Endothelial cell of umbilical vein (primary cell): Measurements from ENCODE around the gene TTC23L. TPM values are rescaled to one million over a fixed set of nuclear protein-coding genes. Genes with fewer than 3 reads are reported as not detected.
A peak's percentile ranks its signal among the peaks of the same experiment; 100 is the strongest.

Source experiments
- BruUV-seq: library from RNA; stranded (reverse); fragments of 400-500 nt; replicated peaks from 2 replicates; lab custom pipeline; 2021; lab: Mats Ljungman, UMichigan
- CTCF ChIA-PET: fragments of 300-600, 350-600 bp; sonication (Branson Sonifier 250); formaldehyde crosslinking; loops from one replicate; lab custom pipeline; 2021; ENCODE audit warnings: antibody characterized with exemption, inconsistent platforms; lab: Charles Lee
- POLR2A ChIA-PET: fragments of 300-600, 350-600 bp; sonication (Branson Sonifier 250); formaldehyde crosslinking; loops from one replicate; lab custom pipeline; 2021; ENCODE audit warnings: antibody characterized with exemption, inconsistent platforms; lab: Charles Lee
- DNase-seq: peaks from one replicate; pipeline ENCODE4 v3.0.0-alpha.2; 2011; ENCODE audit warnings: low read depth, low spot score
- FAIRE-seq: peaks from 2 replicates; lab custom pipeline; 2011; peaks lifted over from hg19 to GRCh38; lab: Jason Lieb, UNC
- H2AFZ ChIP-seq: 2 replicates; pipeline ENCODE4 v1.6.0; 2012; ENCODE audit warnings: low read depth, low read length, control low read depth, inconsistent platforms
- H3K27ac ChIP-seq: 2 replicates; pipeline ENCODE4 v1.5.1; 2011; ENCODE audit warnings: low read depth, mild to moderate bottlenecking, control low read depth, low read length, moderate library complexity; ENCODE audit not compliant: insufficient read depth
- H3K27me3 ChIP-seq, 2 experiments: 2 replicates each; pipeline versions ENCODE4 v1.6.0 to v1.6.1; 2011; ENCODE audit warnings: low read length in 2 of 2, mixed read lengths in 1 of 2; ENCODE audit not compliant: control insufficient read depth in 2 of 2, insufficient read depth in 2 of 2
- H3K36me3 ChIP-seq, 2 experiments: 2 replicates in 1 of 2; 3 replicates in 1 of 2; pipeline ENCODE4 v1.5.1; 2011; ENCODE audit warnings: low read length in 2 of 2, mild to moderate bottlenecking in 1 of 2, moderate library complexity in 1 of 2; ENCODE audit not compliant: control insufficient read depth in 2 of 2, insufficient read depth in 2 of 2; ENCODE audit errors: extremely low read depth in 1 of 2
- H3K4me1 ChIP-seq: 3 replicates; pipeline ENCODE4 v1.5.1; 2011; ENCODE audit warnings: mild to moderate bottlenecking, low read length; ENCODE audit not compliant: control insufficient read depth, insufficient read depth; ENCODE audit errors: extremely low read depth
- H3K4me2 ChIP-seq: 2 replicates; pipeline ENCODE4 v1.6.1; 2011; ENCODE audit warnings: low read length, control low read depth, mixed read lengths; ENCODE audit not compliant: insufficient read depth
- H3K4me3 ChIP-seq, 3 experiments: fragments of 200-600 bp in 1 of 3; sonication (generic), shearing (Covaris generic) in 1 of 3; replicated peaks in 1 of 3; 2 replicates each; pipeline ENCODE4 v1.5.1; 2011 to 2016; ENCODE audit warnings: control low read depth in 3 of 3, low read length in 3 of 3, mild to moderate bottlenecking in 2 of 3, inconsistent platforms in 1 of 3, low read depth in 1 of 3, moderate library complexity in 1 of 3; ENCODE audit not compliant: insufficient read depth in 1 of 3
- H3K79me2 ChIP-seq: 2 replicates; pipeline ENCODE4 v1.6.0; 2012; ENCODE audit warnings: low read length, inconsistent platforms; ENCODE audit not compliant: control insufficient read depth, insufficient read depth
- H3K9ac ChIP-seq: replicated peaks from 2 replicates; pipeline ENCODE3; 2011; ENCODE audit warnings: low read length, control low read depth; ENCODE audit not compliant: insufficient read depth; ENCODE audit errors: extremely low read depth
- H3K9me1 ChIP-seq: replicated peaks from 3 replicates; pipeline ENCODE4 v1.6.0; 2011; ENCODE audit warnings: mild to moderate bottlenecking, low read length; ENCODE audit not compliant: control insufficient read depth, insufficient read depth; ENCODE audit errors: extremely low read depth
- H3K9me3 ChIP-seq: replicated peaks from 2 replicates; pipeline ENCODE4 v1.5.1; 2012; ENCODE audit warnings: low read length, inconsistent platforms; ENCODE audit not compliant: control insufficient read depth, insufficient read depth
- H4K20me1 ChIP-seq: replicated peaks from 2 replicates; pipeline ENCODE3; 2011; ENCODE audit warnings: mild to moderate bottlenecking, low read length; ENCODE audit not compliant: control insufficient read depth, insufficient read depth; ENCODE audit errors: extremely low read depth
- EZH2 ChIP-seq: IDR thresholded peaks from 2 replicates; pipeline ENCODE4 v1.6.1; 2012; ENCODE audit warnings: borderline replicate concordance, low read depth, mild to moderate bottlenecking, moderate library complexity, low read length, inconsistent platforms; ENCODE audit not compliant: severe bottlenecking
- FOS ChIP-seq: IDR thresholded peaks from 2 replicates; pipeline ENCODE4 v1.6.1; 2011; ENCODE audit warnings: mild to moderate bottlenecking, low read length, moderate library complexity, borderline replicate concordance; ENCODE audit not compliant: insufficient read depth
- GATA2 ChIP-seq: IDR thresholded peaks from 2 replicates; pipeline ENCODE4 v1.7.0; 2011; ENCODE audit warnings: low read depth, mild to moderate bottlenecking, moderate library complexity, mixed read lengths, low read length; ENCODE audit not compliant: insufficient read length, insufficient read depth
- JUN ChIP-seq: IDR thresholded peaks from 2 replicates; pipeline ENCODE4 v1.6.1; 2011; ENCODE audit warnings: borderline replicate concordance, low read depth; ENCODE audit not compliant: insufficient read length, insufficient read depth
- MYC ChIP-seq: IDR thresholded peaks from one replicate; pipeline ENCODE4 v1.6.1; 2011; ENCODE audit warnings: mild to moderate bottlenecking, low read depth, low read length
- POLR2A ChIP-seq: IDR thresholded peaks from 2 replicates; pipeline ENCODE4 v1.6.1; 2012; ENCODE audit warnings: low read depth, mild to moderate bottlenecking, control low read depth, low read length
- POLR2AphosphoS5 ChIP-seq: IDR thresholded peaks from 2 replicates; pipeline ENCODE4 v1.6.1; 2012; ENCODE audit warnings: low read depth, mild to moderate bottlenecking, control low read depth, low read length, moderate library complexity; ENCODE audit not compliant: insufficient read depth
- dilution Hi-C: fragments of 300-500 bp; cut with MboI; formaldehyde crosslinking; loops from one replicate; pipeline ENCODE4 v1.15.0; 2019; ENCODE audit warnings: low sequenced_read_pairs; ENCODE audit not compliant: extremely low pct_ligation_motif_present
- intact Hi-C: fragments of 100-400 bp; cut with micrococcal nuclease; formaldehyde crosslinking; loops from one replicate; pipeline ENCODE4 v1.10.0; 2022
- polyA plus RNA-seq, 4 experiments: library from polyadenylated mRNA; depleted of rRNA in 3 of 4; stranded (reverse) in 3 of 4; unstranded in 1 of 4; fragments of >200 nt; gene quantifications; 2 replicates each; pipeline versions ENCODE4 v1.2.1 to v1.2.3, GENCODE V29; 2011 to 2012; ENCODE audit warnings: missing spikeins in 1 of 4
- total RNA-seq: library from RNA; stranded (reverse); gene quantifications from 2 replicates; pipeline ENCODE4 v1.2.3, GENCODE V29; 2021
- TF ChIP-seq, protein P1 (sequence below): IDR thresholded peaks from 2 replicates; pipeline ENCODE4 v1.6.1; 2011; ENCODE audit not compliant: insufficient read depth, insufficient read length
- TF ChIP-seq, protein P2 (sequence below), 2 donors: IDR thresholded peaks; 1 replicate in 1 of 2; 2 replicates in 1 of 2; pipeline ENCODE4 v1.5.1; 2011; ENCODE audit warnings: low read length in 2 of 2, mild to moderate bottlenecking in 2 of 2, moderate library complexity in 2 of 2, control low read depth in 1 of 2, inconsistent platforms in 1 of 2, low read depth in 1 of 2; ENCODE audit not compliant: insufficient read depth in 1 of 2; ENCODE audit errors: extremely low read depth in 1 of 2

Gene TTC23L
- total and polyA plus RNA-seq, 2 donors (not counting 3 experiments of a cell fraction or from before 2014, with no cell fraction given): not detected

DNA sequence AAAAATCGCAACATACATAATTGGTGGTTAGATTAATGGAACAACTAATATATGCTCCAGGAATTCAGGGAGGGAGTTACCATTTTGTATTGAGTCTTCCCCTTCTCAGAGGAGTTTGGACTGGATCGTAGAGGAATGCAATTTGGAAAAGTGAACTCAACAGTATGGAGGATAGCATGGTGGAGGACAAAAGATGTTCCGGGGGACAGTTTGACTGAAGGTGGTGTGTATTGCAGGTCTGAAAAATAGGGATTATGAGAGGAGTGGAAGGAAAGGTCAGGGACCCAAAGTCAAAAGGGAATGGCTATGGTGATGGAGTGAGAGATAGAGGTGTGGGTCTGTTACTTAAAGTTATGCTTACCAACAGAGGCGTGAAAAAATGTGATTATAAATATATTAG is 91.9 kb downstream of the TTC23L start:
- H3K27ac ChIP-seq: peak overlapping the region; percentile 39
- no peaks in the 10 kb centered on the region for H4K20me1 ChIP-seq
- no peaks in the 10 kb centered on the region for H3K9me3 ChIP-seq
- H3K4me3 ChIP-seq: peak overlapping the region; percentile 10 to 98 (median 97)
- H3K27me3 ChIP-seq: no peaks in the 10 kb centered on the region
- peak overlapping the region; percentile 86 for H3K9ac ChIP-seq
- DNase-seq: no peak
- H3K4me2 ChIP-seq: peak overlapping the region; percentile 99
- peaks cover 41% of the 10 kb centered on the region for H3K79me2 ChIP-seq
- H3K9me1 ChIP-seq: no peaks in the 10 kb centered on the region
- POLR2A ChIA-PET: no interaction called here
- dilution Hi-C loops: no loop called here
- CTCF ChIA-PET: interaction anchor here (1.2 to 2.5 kb wide), 6 partner anchors 16 to 996 kb away, joined by 3 to 15 read pairs (median 6); partner anchors contain the start of genes BRIX1 and RAD1
- no peak overlapping the region for H2AFZ ChIP-seq
- no peak for FAIRE-seq
- H3K4me1 ChIP-seq: peaks cover 22% of the 10 kb centered on the region
- H3K36me3 ChIP-seq: peaks cover 0 to 3% of the 10 kb centered on the region in 2 experiments
- intact Hi-C loops: loop anchor here (2.0 kb wide), 1 partner anchor 922 kb away; the partner anchor contains the start of gene AMACR
- TF ChIP-seq POLR2AphosphoS5: no peak
- TF ChIP-seq JUN: no peak
- TF ChIP-seq, protein P1, sequence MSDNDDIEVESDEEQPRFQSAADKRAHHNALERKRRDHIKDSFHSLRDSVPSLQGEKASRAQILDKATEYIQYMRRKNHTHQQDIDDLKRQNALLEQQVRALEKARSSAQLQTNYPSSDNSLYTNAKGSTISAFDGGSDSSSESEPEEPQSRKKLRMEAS: no peak
- TF ChIP-seq POLR2A: no peak
- TF ChIP-seq, protein P2, sequence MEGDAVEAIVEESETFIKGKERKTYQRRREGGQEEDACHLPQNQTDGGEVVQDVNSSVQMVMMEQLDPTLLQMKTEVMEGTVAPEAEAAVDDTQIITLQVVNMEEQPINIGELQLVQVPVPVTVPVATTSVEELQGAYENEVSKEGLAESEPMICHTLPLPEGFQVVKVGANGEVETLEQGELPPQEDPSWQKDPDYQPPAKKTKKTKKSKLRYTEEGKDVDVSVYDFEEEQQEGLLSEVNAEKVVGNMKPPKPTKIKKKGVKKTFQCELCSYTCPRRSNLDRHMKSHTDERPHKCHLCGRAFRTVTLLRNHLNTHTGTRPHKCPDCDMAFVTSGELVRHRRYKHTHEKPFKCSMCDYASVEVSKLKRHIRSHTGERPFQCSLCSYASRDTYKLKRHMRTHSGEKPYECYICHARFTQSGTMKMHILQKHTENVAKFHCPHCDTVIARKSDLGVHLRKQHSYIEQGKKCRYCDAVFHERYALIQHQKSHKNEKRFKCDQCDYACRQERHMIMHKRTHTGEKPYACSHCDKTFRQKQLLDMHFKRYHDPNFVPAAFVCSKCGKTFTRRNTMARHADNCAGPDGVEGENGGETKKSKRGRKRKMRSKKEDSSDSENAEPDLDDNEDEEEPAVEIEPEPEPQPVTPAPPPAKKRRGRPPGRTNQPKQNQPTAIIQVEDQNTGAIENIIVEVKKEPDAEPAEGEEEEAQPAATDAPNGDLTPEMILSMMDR (IDR thresholded peaks at IDR 0.05; ENCODE audit: extremely low read depth in 1 of 2, insufficient read depth in 1 of 2, low read depth in 1 of 2, low read length in 2 of 2): no peak
- TF ChIP-seq FOS: no peak
- no peak for TF ChIP-seq MYC
- TF ChIP-seq GATA2: no peak
- no peak for TF ChIP-seq EZH2
- no TSS peak for BruUV-seq
